Tibial nerve (tissue), 3 donors: ENCODE measurements around the gene CCPG1.

Experiments used
- POLR2A ChIP-seq, 2 donors: fragments of 450-650 bp; IDR thresholded peaks; one replicate each; pipeline ENCODE4 v1.6.1; 2017; ENCODE audit warnings: antibody characterized with exemption in 2 of 2, mild to moderate bottlenecking in 2 of 2, moderate library complexity in 2 of 2
- TF ChIP-seq, protein P1 (sequence below), 5 experiments: fragments of 200-600 bp in 3 of 5; fragments of 450-650 bp in 2 of 5; sonication (generic) in 3 of 5; IDR thresholded peaks; one replicate each; pipeline ENCODE4 v1.5.1; 2016 to 2019; ENCODE audit warnings: antibody characterized with exemption in 5 of 5, mild to moderate bottlenecking in 3 of 5, moderate library complexity in 2 of 5

DNA sequence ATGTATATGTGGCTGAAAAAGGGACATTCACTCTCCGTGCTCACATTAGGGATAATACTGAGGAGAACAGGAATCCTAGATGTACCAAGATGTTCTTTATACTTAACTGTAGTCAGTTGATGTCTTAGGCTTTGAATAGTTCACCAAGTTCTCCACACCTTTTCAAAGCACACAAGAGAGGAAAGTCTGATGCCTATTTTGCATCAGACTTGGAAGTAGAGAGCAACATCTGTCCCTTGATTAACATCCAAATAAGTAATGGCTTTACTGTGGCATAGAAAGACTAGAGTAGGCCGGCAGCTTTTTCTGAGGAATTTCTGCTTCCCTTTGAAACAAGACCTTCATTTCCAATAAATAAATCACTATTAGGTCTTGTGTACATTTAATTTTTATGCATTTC is 55.1 kb downstream of the CCPG1 start:
- TF ChIP-seq, protein P1, sequence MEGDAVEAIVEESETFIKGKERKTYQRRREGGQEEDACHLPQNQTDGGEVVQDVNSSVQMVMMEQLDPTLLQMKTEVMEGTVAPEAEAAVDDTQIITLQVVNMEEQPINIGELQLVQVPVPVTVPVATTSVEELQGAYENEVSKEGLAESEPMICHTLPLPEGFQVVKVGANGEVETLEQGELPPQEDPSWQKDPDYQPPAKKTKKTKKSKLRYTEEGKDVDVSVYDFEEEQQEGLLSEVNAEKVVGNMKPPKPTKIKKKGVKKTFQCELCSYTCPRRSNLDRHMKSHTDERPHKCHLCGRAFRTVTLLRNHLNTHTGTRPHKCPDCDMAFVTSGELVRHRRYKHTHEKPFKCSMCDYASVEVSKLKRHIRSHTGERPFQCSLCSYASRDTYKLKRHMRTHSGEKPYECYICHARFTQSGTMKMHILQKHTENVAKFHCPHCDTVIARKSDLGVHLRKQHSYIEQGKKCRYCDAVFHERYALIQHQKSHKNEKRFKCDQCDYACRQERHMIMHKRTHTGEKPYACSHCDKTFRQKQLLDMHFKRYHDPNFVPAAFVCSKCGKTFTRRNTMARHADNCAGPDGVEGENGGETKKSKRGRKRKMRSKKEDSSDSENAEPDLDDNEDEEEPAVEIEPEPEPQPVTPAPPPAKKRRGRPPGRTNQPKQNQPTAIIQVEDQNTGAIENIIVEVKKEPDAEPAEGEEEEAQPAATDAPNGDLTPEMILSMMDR (IDR thresholded peaks at IDR 0.05) = no peak
- no peak for TF ChIP-seq POLR2A (IDR thresholded peaks at IDR 0.05)
